ENCODE results near the gene ARFGAP3. TPM values are rescaled to one million over a fixed set of nuclear protein-coding genes. Genes with fewer than 3 reads are reported as not detected.
"Not testable (repeated sequence)": the region's sequence is repeated elsewhere in the genome, so short reads cannot be mapped to it uniquely, and the experiment has no call there.

The ARFGAP3 gene
- total RNA-seq, 1 donor from 2014 or later: 62.0 TPM

GRCh38 chr22:42754658-42755057 lies 102.4 kb downstream of the ARFGAP3 start:
- no peak for DNase-seq (ENCODE audit: low read depth)
- Histone ChIP-seq H3K36me3 (ENCODE audit: control insufficient read depth, insufficient read depth, low read length) (no peaks in the 10 kb centered on the region), H3K4me3 (ENCODE audit: low read depth, low read length) (no peak overlapping the region), H3K27me3 (ENCODE audit: control insufficient read depth, insufficient read depth, low read length) (no peaks in the 10 kb centered on the region)
- TF ChIP-seq CTCF (IDR thresholded peaks at IDR 0.05; ENCODE audit: insufficient read depth, low read length, poor library complexity, severe bottlenecking): no peak

- no peaks in the 10 kb centered on the region for H3K27me3 ChIP-seq (ENCODE audit: control insufficient read depth, insufficient read depth, low read length)
- no peak overlapping the region for H3K4me3 ChIP-seq (ENCODE audit: low read depth, low read length)
- no peak for TF ChIP-seq CTCF (IDR thresholded peaks at IDR 0.05; ENCODE audit: insufficient read depth, low read length, poor library complexity, severe bottlenecking)
- no peak for DNase-seq (ENCODE audit: low read depth)
- H3K36me3 ChIP-seq (ENCODE audit: control insufficient read depth, insufficient read depth, low read length): no peaks in the 10 kb centered on the region
Observed at GRCh38 chr22:42752912-42753311, 104.2 kb downstream of the ARFGAP3 start.

GRCh38 chr22:42752230-42752746 lies 104.8 kb downstream of the ARFGAP3 start:
- Histone ChIP-seq H3K27me3 (ENCODE audit: control insufficient read depth, insufficient read depth, low read length) (no peaks in the 10 kb centered on the region), H3K36me3 (ENCODE audit: control insufficient read depth, insufficient read depth, low read length) (no peaks in the 10 kb centered on the region), H3K4me3 (ENCODE audit: low read depth, low read length) (no peak overlapping the region)
- no peak for TF ChIP-seq CTCF (IDR thresholded peaks at IDR 0.05; ENCODE audit: insufficient read depth, low read length, poor library complexity, severe bottlenecking)
- DNase-seq (ENCODE audit: low read depth): no peak

GRCh38 chr22:42750421-42750820 lies 106.7 kb downstream of the ARFGAP3 start:
- not testable (repeated sequence) for H3K4me3 ChIP-seq (ENCODE audit: low read depth, low read length); H3K27me3 ChIP-seq (ENCODE audit: control insufficient read depth, insufficient read depth, low read length); H3K36me3 ChIP-seq (ENCODE audit: control insufficient read depth, insufficient read depth, low read length); DNase-seq (ENCODE audit: low read depth)

GRCh38 chr22:42747701-42748513 lies 109.2 kb downstream of the ARFGAP3 start:
- H3K36me3 ChIP-seq (ENCODE audit: control insufficient read depth, insufficient read depth, low read length): no peaks in the 10 kb centered on the region
- no peaks in the 10 kb centered on the region for H3K27me3 ChIP-seq (ENCODE audit: control insufficient read depth, insufficient read depth, low read length)
- no peak for DNase-seq (ENCODE audit: low read depth)
- TF ChIP-seq CTCF (IDR thresholded peaks at IDR 0.05; ENCODE audit: insufficient read depth, low read length, poor library complexity, severe bottlenecking): no peak
- no peak overlapping the region for H3K4me3 ChIP-seq (ENCODE audit: low read depth, low read length)

Other genes with a start within 250 kb of the ARFGAP3 start
- gene POLDIP3, start 242.4 kb downstream of the ARFGAP3 start, total RNA-seq: 29.7 and 34.7 TPM in 2 replicates
- not detected in 2 replicates for gene ATP5MGL, start 216.7 kb downstream of the ARFGAP3 start, total RNA-seq
- gene CYB5R3, start 207.9 kb downstream of the ARFGAP3 start, total RNA-seq: 85.0 and 116 TPM in 2 replicates
- gene A4GALT, start 136.4 kb downstream of the ARFGAP3 start, total RNA-seq: 12.7 and 13.6 TPM in 2 replicates
- 62.9 and 72.2 TPM in 2 replicates for gene PACSIN2, start 157.9 kb upstream of the ARFGAP3 start, total RNA-seq
- 13.2 and 14.8 TPM in 2 replicates for gene TTLL1, start 232.1 kb upstream of the ARFGAP3 start, total RNA-seq